GM10266 (cell line): Measurements from ENCODE around the gene SNRPB2.

Source experiments
- DNase-seq: peaks from one replicate; pipeline ENCODE4 v3.0.0; 2012; ENCODE audit errors: extremely low spot score
- TF ChIP-seq, protein P1 (sequence below): IDR thresholded peaks from 2 replicates; pipeline ENCODE4 v1.5.1; 2012; ENCODE audit warnings: mild to moderate bottlenecking, low read depth; ENCODE audit not compliant: control insufficient read depth, insufficient read depth; ENCODE audit errors: missing control alignments

SNRPB2 gene

GRCh38 chr20:16719421-16719820, 10.4 kb upstream of the SNRPB2 start:
- no peak for DNase-seq
- TF ChIP-seq, protein P1, sequence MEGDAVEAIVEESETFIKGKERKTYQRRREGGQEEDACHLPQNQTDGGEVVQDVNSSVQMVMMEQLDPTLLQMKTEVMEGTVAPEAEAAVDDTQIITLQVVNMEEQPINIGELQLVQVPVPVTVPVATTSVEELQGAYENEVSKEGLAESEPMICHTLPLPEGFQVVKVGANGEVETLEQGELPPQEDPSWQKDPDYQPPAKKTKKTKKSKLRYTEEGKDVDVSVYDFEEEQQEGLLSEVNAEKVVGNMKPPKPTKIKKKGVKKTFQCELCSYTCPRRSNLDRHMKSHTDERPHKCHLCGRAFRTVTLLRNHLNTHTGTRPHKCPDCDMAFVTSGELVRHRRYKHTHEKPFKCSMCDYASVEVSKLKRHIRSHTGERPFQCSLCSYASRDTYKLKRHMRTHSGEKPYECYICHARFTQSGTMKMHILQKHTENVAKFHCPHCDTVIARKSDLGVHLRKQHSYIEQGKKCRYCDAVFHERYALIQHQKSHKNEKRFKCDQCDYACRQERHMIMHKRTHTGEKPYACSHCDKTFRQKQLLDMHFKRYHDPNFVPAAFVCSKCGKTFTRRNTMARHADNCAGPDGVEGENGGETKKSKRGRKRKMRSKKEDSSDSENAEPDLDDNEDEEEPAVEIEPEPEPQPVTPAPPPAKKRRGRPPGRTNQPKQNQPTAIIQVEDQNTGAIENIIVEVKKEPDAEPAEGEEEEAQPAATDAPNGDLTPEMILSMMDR = no peak

GRCh38 chr20:16729080-16729479, 746 bp upstream of the SNRPB2 start:
- no peak for DNase-seq
- TF ChIP-seq, protein P1 = no peak

DNA sequence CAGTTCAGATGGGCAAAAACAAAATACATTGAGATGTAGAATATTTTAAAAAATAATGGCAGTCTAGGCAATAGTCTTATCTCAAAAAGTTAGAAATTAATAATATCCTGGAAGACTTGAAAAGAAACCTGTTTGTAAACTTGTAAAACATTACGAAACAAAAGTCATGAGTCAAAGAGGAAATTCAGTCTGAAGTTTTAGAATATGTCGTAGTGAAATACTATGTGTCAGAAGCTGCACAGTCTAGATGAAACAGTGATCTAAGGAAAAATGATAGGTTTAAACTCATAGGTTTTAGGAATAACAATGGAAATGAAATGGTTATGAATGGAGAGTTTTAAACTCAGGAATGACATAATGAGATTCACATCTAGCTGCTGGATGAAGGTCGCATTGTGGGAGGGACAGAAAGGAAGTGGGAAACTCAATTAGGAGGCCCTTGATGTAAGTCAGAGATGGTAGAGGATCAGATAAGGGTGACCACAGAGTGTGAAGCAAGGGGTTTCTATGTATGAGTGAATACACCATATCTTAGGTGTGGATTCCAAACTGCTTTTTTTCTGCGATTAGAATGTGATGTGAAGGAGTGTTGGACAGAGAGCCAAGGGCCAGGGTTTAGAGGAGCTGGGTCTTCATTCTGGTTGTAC, 2.8 kb downstream of the SNRPB2 start:
- TF ChIP-seq, protein P1 = no peak
- DNase-seq = no peak

DNA sequence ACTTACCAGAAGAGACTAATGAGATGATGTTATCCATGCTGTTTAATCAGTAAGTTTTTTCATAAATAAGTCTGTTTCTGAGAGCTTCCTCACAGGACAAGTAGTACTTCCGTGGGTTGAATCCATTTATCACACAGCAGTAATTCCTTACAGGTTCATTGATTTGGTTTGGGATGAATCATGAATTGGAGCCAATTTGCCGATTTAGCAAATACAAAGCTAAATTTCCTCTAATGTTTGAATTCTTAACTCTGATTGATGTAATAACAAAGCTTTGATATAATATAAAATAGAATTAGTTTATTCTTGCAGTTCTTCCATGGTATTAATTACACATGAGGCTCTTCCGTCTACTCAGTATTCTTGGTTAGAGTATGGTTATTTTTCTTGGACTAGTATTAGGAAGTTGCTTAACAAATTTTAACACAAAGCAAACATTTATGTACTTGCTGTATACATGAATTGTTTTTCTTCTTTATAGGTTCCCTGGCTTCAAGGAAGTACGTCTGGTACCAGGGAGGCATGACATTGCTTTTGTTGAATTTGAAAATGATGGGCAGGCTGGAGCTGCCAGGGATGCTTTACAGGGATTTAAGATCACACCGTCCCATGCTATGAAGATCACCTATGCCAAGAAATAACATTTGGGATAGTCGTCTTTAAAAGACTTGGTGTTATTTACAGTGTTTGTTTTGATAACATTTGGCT, 10.7 kb downstream of the SNRPB2 start:
- TF ChIP-seq, protein P1 = no peak
- DNase-seq = no peak

GRCh38 chr20:16744178-16744807, 14.5 kb downstream of the SNRPB2 start:
- no peak for DNase-seq
- TF ChIP-seq, protein P1 = no peak

GRCh38 chr20:16745204-16745603, 15.4 kb downstream of the SNRPB2 start:
- no peak for DNase-seq
- TF ChIP-seq, protein P1 = no peak
